Measurements from ENCODE around the gene PCNX2.

DNA sequence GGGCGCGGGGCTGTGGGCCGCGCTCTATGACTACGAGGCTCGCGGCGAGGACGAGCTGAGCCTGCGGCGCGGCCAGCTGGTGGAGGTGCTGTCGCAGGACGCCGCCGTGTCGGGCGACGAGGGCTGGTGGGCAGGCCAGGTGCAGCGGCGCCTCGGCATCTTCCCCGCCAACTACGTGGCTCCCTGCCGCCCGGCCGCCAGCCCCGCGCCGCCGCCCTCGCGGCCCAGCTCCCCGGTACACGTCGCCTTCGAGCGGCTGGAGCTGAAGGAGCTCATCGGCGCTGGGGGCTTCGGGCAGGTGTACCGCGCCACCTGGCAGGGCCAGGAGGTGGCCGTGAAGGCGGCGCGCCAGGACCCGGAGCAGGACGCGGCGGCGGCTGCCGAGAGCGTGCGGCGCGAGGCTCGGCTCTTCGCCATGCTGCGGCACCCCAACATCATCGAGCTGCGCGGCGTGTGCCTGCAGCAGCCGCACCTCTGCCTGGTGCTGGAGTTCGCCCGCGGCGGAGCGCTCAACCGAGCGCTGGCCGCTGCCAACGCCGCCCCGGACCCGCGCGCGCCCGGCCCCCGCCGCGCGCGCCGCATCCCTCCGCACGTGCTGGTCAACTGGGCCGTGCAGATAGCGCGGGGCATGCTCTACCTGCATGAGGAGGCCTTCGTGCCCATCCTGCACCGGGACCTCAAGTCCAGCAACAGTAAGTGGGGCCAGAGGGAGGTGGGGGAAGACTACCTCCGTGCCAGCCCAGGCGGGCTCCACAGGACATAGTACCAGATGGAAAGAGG lies 32.8 kb upstream of the PCNX2 start:
- TF ChIP-seq CTCF (IDR thresholded peaks at IDR 0.05): no peak
- TF ChIP-seq POLR2A (IDR thresholded peaks at IDR 0.05): no peak

Measured in esophagus squamous epithelium (tissue), 4 donors.